NCI-H187 treated with DMSO at 0.1 percent for 48 hours (cell line): ENCODE measurements around the gene USH1C.

Source experiments
- DNase-seq: peaks from one replicate; lab custom pipeline; 2025; lab: John Stamatoyannopoulos, UW

Gene USH1C

GRCh38 chr11:17570034-17570433 lies 25.8 kb upstream of the USH1C start:
- DNase-seq, result no peak

GRCh38 chr11:17568944-17569343 lies 24.7 kb upstream of the USH1C start:
- DNase-seq, result no peak

DNA sequence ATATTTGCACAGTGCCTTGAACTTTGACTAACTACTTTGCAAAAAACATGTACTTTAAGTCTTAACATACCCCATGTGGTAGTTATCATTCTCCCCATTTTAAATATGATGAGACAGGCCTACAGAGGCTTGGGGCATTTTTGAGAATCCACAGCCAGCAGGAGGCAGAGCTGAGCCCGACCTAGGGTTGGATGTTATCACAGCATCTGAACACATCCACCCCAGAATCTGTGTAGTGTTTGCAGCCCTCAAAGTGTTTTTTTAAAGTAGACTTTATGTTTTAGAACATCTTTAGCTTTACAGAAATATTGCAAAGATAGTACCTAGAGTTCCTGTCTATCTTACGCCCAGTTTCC lies 20.4 kb upstream of the USH1C start:
- no peak for DNase-seq

GRCh38 chr11:17563961-17564686 lies 19.9 kb upstream of the USH1C start:
- DNase-seq, result no peak

DNA sequence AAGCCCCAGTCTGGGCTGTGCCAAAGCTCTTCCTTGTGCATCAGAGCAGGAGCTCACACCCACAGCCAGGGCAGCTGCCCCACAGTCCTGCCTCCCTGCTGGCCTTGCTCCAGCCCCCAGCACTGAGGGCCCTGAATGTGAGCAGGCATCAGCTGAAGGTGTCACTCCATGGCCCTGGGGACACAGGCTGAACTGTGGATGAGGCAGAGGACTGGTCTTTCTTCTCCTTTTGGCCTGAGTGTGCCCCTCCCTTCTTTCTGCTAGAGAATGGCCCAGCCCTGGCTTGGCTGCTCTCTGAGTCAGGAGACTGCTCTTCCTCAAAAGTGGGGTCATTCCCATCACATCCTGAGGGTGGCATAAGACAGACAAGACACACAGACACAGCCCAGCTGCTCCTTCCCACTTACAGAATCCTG lies 19.0 kb upstream of the USH1C start:
- no peak for DNase-seq

- no peak for DNase-seq
Measured at GRCh38 chr11:17561526-17561925, 17.3 kb upstream of the USH1C start.

GRCh38 chr11:17561111-17561415 lies 16.8 kb upstream of the USH1C start:
- DNase-seq, result no peak

DNA sequence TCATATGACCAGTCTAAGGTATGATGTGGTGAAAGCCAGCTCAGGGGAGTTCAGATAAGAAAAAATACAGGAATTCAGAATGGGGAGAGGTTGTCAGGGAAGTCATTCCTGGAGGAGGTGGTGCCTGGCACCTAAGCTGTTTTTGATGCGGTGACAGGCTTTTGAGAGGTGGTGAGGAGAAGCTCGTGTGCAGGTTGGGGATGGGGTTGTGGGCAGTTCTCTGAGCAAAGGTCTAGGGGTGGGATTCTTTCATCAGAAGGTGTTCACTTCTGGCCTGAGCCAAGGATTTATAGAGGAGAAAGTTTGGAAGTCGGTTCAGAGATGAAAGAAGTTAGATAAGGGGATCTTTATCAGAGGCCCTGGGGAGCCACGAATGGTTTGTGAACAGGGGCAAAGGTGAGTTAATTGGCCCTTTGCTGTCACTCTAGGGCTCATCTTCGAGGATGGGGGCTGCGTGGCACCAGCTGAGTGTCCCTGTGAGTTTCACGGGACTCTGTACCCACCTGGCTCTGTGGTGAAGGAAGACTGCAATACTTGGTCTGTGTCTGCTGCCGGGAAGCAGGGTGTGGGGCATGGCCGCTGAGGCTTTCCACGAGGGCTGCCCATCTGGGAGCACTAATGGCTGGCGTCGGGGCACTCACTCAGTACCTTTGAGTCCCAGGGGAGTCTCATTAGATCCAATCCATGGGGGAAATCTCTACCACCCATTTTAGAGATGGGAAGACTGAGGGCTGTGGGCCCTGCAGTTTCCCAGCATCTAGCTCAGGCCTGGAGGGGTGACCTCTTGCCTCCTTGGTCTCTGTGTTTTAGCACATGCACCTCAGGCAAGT lies 16.3 kb upstream of the USH1C start:
- no peak for DNase-seq

- DNase-seq, result no peak
Measured at GRCh38 chr11:17559341-17560087, 15.3 kb upstream of the USH1C start.

DNA sequence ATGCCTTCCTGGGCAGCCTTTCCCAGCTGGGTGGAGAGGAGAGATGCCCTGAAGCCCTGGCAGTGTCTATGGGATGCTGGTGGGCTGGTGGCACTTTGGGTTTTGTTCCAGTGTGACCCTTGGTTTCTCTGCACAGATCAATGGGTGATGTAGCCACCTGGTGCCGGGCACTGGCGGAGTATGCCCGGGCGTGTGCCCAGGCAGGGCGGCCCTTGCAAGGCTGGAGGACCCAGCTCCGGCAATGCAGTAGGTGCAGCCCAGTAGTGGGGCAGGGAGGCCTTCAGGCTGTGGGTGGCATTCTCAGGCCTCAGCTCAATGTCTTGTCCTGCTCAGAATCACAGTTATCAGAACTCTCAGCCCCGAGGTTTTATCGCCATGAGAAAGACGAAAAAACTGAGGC lies 14.7 kb upstream of the USH1C start:
- no peak for DNase-seq

GRCh38 chr11:17558025-17558780 lies 14.0 kb upstream of the USH1C start:
- no peak for DNase-seq

- DNase-seq, result no peak
Measured at GRCh38 chr11:17556999-17557398, 12.8 kb upstream of the USH1C start.

GRCh38 chr11:17554487-17554886 lies 10.3 kb upstream of the USH1C start:
- no peak for DNase-seq

DNA sequence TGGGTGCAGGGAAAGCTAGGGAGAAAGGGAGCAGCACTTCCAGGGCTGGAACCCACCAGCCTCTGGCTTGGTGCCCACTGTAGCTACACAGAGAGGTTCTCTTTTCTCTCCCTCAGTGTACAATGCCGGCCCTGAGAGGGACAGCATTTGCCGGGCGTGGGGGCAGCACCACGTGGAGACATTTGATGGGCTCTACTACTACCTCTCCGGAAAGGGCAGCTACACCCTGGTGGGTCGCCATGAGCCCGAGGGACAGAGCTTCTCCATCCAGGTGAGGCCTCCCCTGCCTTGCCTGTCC lies 9.0 kb upstream of the USH1C start:
- no peak for DNase-seq

DNA sequence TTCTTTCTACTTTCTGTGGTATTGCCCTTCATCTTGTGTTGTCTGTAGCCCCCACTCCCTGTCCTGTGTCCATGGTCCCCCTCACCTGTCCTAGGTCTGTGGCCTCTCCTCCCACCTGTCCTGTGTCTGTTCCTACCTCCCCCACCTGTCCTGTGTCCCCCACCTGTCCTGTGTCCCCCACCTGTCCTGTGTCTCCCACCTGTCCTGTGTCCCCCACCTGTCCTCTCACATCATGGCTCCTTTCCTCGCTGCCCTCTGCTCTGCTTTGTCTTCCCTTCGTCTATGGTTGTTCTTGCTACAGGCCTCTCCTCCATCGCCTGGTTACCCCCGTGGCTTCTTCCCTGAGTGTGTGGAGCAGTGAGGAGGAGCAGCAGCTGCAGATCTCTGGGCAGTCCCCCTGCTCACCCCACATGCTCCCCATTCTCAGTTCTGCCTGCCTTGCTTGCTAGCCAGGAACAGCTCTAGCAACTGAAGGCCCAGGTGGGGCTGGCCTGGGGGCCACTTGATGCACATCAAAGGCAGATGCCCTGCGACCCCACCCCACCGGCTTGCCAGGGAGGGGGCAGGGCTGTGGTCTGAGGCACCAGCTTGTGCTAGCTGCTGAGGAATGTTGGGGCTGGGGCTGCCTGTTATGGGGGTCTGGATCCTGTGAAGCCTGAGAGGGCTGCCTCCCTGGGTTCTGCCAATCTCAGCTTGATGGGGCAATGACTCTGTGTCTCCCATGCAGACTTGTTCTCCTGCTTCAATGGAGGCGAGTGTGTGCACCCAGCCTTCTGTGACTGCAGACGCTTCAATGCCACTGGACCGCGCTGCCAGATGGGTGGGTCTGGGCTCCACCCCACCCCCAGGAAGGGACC lies 8.4 kb upstream of the USH1C start:
- DNase-seq, result no peak

DNA sequence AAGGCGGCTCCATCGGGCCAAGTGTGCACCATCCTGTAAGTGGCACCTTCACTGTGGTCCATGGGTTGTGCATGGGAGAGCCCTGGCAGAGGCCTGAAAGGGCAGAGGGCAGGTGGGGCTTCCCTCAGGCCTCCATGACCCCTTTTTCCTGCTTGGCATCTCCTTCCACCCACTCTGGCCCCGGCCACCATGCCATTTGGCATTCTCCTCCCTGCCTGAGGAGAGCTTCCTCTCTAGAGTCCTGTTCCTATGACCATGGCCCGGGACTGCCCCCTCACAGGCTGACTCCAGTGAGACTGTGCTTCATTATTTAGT lies 7.8 kb upstream of the USH1C start:
- DNase-seq, result no peak

DNA sequence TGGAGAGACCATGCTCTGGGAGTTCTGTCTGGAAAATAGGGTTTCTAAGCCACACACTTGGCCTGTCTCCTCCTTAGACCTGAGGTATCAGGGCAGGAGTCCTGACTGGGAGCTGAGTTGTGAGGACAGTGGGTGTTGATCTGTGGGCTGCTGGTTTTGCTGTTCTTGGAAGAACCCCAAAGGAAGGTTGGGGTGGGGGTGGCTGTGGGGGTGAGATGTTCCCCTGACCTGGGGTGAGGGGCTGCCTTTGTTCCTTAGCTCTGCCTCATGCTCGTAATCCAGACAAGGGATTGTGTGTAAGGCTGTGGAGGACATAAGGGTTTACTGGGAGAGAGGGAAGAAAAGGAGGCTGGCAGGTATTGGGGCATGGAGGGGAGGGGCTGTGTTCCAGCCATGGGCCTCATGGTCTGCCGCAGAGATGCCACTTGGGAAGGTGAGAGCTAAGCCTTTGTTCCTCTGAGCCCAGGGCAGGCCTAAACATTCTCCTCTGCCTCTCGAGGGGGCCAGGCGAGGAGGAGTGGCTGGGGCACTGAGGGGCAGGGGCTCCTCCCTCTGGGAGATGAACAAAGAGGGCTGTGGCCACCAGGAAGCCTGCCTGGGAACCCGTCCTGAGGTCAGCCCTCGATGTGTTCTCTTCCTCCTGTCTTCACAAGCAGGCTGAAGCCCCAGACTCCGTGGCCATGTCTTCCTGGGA lies 7.3 kb upstream of the USH1C start:
- no peak for DNase-seq

DNA sequence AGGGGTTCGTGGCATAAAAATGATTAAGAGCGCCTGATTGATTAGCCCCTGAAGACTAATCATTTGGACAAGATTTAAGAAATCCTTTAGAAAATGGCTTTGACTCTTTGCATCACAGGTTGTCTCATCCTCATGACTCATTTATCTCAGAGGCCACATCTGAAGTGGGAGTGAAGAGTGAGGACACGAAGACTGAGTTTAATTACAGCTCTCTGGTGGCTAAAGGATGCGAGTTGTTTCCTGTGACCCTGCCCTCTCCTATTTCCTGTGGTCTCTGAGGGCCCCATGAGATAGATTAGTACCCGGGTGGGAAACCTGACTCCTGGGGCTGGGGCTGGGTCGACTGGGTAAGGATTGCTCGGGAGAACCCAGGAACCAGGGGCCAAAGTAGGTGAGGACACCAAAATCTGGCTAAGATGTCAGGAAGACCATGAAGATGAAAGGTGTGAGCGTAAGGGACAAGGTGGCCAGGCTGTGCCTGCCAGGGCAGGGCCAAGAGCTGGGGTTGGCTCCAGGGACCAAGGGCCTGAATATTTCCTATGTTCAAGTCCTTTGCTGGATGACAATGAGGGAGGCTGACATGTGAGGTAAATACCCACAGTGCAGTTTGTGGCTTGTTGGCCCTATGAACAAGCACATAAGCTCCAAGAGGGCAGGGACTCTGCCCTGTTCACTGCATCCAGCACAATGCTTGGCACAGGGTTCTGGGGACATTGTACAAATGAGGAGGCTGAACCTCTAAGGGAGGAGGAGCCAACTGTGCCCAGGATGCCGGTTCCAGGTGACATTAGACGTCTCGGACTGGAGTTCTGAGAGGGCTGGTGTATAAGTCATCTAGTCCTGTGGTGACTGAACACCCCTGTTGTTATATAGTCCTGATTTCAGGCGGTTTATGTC lies 6.5 kb upstream of the USH1C start:
- DNase-seq, result no peak

- DNase-seq, result no peak
Measured at GRCh38 chr11:17548444-17548843, 4.2 kb upstream of the USH1C start.

DNA sequence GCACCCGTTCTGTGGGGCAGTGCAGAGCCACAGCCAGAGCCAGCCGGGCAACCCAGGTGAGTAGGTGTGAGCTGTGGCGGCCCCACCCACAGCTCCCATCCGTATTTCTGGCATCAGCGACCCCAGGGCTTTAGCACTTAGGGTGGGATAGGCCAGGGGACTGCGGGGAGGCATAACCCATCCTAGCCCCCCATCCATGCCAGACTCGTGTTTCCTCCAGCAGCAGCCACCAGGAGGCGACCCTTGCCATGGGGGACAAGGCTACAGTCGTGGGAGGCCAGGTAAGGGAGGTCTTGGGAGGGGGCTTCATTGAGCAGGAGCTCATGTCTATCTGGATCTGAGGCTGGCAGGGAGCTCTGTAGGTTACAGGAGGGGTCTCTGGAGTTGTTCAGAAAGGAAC lies 3.7 kb upstream of the USH1C start:
- DNase-seq, result no peak
